Measurements from ENCODE around the gene RASA4B. TPM values are rescaled to one million over a fixed set of nuclear protein-coding genes. Genes with fewer than 3 reads are reported as not detected.

Gene RASA4B
- total and polyA plus RNA-seq, 9 of the 15 experiments (the other 6 are each of a cell fraction or from before 2014, with no cell fraction given), result 0.01 to 2.9 (median 1.5) TPM; not detected in 1

- TF ChIP-seq RBM22 (IDR thresholded peaks at IDR 0.05; ENCODE audit: low read depth, low read length, poor library complexity, severe bottlenecking), result peak; percentile 84
- TF ChIP-seq E2F3 (CRISPR knock-in tag; IDR thresholded peaks at IDR 0.05), result no peak
- TF ChIP-seq CREB1 (IDR thresholded peaks at IDR 0.05), result peak; percentile 34; the same call in 1 of the 2 replicates
- TF ChIP-seq CREB1 (CRISPR knock-in tag; IDR thresholded peaks at IDR 0.05), result no peak
- 0 out of 2 replicates have a peak, but pooled peaks have one; percentile 23 for TF ChIP-seq ETS1 (conservative IDR thresholded peaks at IDR 0.05; ENCODE audit: control insufficient read depth, low read depth, low read length)
- TF ChIP-seq CBX2 (IDR thresholded peaks at IDR 0.05; ENCODE audit: insufficient read depth, low read length, poor library complexity, severe bottlenecking), result no peak
- TF ChIP-seq POLR2A (conservative IDR thresholded peaks at IDR 0.05), result peak; percentile 64
- TF ChIP-seq RBFOX2 (IDR thresholded peaks at IDR 0.05; ENCODE audit: low read depth, low read length), result peak; percentile 62
- no peak for TF ChIP-seq SRSF7 (optimal IDR thresholded peaks at IDR 0.05; ENCODE audit: low read depth, low read length)
- peak; percentile 66; the same call in 1 of the 2 replicates for TF ChIP-seq VEZF1 (CRISPR knock-in tag; IDR thresholded peaks at IDR 0.05)
- TF ChIP-seq SUPT5H (IDR thresholded peaks at IDR 0.05), result peak; percentile 58
- TF ChIP-seq ZNF263 (CRISPR knock-in tag; IDR thresholded peaks at IDR 0.05; ENCODE audit: borderline replicate concordance), result peak; percentile 64
- no peak for TF ChIP-seq RBM14 (IDR thresholded peaks at IDR 0.05; ENCODE audit: borderline replicate concordance, insufficient read depth, low read depth, low read length)
- 0 out of 2 replicates have a peak, but pooled peaks have one; percentile 14 for TF ChIP-seq CBFA2T2 (conservative IDR thresholded peaks at IDR 0.05)
- TF ChIP-seq TCF3 (CRISPR knock-in tag; IDR thresholded peaks at IDR 0.05), result peak; percentile 31; the same call in 1 of the 2 replicates
Measured at GRCh38 chr7:102472126-102473041, 45.2 kb downstream of the RASA4B start (continued).
